Medulla oblongata (tissue), 1 donor: ENCODE measurements around the gene SCARF2.
"Not testable (repeated sequence)": the region's sequence is repeated elsewhere in the genome, so short reads cannot be mapped to it uniquely, and the experiment has no call there.

Experiments used
- DNase-seq: peaks from one replicate; pipeline ENCODE4 v3.0.0-alpha.2; 2015; ENCODE audit errors: extremely low spot score

SCARF2 gene

GRCh38 chr22:20395181-20395906 is 42.3 kb downstream of the SCARF2 start:
- DNase-seq, result no peak

GRCh38 chr22:20393705-20394476 is 43.7 kb downstream of the SCARF2 start, which contains the start of gene ZNF74:
TSS of gene ZNF74 (plus strand) at chr22:20394151. CDS start at chr22:20394629, 478 bp downstream.
- DNase-seq, result peak; percentile 95

DNA sequence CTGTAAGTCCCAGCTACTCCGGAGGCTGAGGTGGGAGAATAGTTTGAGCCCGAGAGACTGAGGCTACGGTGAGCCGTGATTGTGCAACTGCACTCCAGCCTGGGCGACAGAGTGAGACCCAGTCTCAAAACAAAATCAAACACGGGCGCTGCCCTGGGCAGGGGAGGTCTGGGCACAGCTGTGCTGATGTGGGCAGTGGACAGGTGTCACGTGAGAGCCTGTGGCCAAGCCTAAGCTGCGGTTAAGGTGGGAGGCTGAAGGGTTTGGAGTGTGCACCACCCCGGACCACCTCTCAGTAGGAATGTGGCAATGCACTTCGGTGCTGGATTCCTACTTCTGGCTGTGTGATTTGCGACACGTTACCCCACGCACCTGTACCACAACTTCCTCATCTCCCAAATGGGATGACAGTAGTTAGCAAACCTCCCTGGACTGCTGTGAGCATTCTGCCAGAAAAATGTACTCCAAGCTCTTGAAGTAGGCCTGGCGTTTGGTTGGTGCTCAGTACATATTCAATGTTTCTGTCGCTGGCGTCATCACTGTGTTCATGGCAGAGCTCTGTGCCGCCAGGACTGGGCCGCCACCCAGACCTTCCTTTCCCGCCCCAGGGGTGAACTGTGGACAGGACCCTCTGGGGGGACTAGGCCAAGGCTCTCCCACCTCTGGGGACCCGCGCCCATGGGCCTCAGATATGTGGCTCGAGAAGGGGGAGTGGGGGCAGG is 44.5 kb downstream of the SCARF2 start:
- DNase-seq, result peak; percentile 7

DNA sequence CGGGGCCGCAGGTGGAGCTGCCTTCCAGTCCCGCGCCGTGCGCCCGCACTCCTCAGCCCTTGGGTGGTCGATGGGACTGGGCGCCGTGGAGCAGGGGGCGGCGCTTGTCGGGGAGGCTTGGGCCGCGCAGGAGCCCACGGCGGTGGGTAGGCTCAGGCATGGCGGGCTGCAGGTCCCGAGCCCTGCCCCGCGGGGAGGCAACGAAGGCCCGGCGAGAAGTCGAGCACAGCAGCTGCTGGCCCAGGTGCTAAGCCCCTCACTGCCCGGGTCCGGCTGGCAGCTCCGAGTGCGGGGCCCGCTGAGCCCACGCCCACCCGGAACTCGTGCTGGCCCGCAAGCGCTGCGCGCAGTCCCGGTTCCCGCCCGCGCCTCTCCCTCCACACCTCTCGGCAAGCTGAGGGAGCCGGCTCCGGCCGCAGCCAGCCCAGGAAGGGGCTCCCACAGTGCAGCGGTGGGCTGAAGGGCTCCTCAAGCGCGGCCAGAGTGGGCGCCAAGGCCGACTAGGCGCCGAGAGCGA is 45.2 kb downstream of the SCARF2 start:
- not testable (repeated sequence) for DNase-seq

GRCh38 chr22:20391222-20391621 is 46.4 kb downstream of the SCARF2 start:
- DNase-seq, result no peak

GRCh38 chr22:20390394-20390907 is 47.2 kb downstream of the SCARF2 start:
- no peak for DNase-seq

GRCh38 chr22:20389288-20389687 is 48.3 kb downstream of the SCARF2 start:
- no peak for DNase-seq

DNA sequence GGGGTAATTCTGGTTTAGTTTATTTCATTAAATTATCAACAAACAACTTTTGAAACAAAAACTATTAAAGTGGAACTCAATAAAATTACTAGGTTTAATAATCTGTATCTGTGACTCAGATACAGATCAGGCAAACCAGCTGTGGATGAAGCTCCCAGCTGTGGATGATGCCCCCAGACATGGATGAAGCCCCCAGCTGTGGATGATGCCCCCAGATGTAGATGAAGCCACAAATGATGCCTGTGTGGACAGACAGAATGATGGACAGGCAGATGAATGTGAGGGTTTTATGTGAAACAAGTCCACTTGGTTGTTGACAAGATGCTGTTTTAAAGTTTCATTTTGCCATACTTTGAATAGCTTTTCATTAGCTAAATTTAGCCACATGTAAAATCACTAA is 49.4 kb downstream of the SCARF2 start:
- no peak for DNase-seq

DNA sequence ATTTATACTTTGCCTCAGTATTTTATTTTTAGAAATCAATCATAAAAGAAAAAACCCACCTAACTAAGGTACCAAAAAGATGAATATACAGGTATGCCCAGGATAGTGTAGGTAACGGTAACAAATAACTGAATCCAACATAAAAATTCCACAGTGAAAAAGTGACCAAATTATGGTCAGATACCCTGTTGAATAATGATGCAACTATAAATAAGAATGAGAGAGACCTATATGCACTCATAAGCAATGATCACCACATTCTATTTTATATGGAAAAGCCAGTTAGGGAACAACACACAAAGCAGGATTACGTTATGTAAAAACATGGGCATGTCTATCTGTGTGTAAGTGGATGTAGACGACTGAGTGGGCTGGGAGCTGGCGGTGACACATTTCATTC is 50.7 kb downstream of the SCARF2 start:
- no peak for DNase-seq

- DNase-seq, result no peak
Measured at GRCh38 chr22:20386336-20386735, 51.3 kb downstream of the SCARF2 start.

- no peak for DNase-seq
Measured at GRCh38 chr22:20384865-20385264, 52.8 kb downstream of the SCARF2 start.

DNA sequence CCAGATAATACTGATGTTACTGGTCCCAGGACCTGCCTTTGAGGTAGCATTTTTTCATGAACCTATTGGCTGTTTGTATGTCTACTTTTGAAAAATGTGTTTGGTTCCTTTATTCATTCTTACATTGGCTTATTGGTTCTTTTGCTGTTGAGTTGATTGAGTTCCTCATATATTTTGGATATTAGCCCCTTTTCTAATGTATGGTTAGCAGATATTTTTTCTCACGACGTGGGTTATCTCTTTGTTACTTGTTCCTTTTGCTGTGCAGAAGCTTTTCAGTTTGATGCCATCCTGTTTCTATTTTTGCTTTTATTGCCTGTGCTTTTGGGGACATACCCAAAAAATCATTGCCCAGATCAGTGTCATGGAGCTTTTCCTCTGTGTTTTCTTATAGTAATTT is 53.5 kb downstream of the SCARF2 start:
- DNase-seq, result no peak

- no peak for DNase-seq
Measured at GRCh38 chr22:20383538-20383937, 54.1 kb downstream of the SCARF2 start.

DNA sequence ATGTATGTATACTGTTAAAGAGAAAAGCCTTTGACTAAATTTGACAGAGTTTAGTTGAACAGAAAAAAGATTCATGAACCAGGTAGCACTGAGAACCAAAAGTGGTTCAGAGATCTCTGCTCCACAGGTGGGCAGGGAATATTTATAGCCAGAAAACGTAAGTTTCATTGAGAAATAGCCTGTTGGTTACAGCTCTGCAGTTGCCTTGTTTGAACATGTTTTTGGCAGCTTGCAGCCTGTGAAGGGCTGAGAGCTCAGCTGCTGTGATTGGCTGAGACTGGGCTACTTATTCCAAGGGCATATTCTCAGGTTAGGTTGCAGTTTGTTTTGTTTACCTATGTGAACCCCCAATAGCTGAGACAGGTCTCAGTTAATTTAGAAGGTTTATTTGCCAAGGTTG is 57.1 kb downstream of the SCARF2 start:
- no peak for DNase-seq

DNA sequence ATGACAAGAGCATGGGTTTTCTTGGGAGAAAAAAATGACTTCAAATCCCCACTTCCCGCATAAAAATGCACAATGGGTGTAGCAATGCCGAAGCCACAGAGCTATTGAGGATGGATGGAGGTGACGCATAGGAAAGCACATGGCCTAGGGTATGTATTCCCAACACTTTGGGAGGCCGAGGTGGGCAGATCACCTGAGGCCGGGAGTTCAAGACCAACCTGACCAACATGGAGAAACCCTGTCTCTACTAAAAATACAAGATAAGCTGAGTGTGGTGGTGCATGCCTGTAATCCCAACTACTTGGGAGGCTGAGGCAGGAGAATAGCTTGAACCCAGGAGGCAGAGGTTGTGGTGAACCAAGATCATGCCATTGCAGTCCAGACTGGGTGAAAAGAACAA is 58.9 kb downstream of the SCARF2 start:
- DNase-seq, result not testable (repeated sequence)

GRCh38 chr22:20378110-20378509 is 59.5 kb downstream of the SCARF2 start:
- no peak for DNase-seq

DNA sequence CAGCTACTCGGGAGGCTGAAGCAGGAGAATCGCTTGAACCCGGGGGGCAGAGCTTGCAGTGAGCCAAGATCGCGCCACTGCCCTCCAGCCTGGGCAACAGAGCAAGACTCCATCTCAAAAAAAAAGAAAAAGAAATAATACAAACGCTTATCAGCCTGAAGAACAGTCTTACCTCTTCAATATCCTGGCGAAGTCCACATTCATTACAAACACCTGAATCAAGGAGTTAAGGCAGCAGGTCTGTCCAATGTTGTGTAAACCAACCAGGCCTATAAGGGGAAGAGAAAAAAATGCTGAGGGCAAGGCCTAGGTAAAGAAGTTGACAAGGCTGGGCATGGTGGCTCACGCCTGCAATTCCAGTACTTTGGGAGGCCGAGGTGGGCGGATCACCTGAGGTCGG is 60.6 kb downstream of the SCARF2 start:
- not testable (repeated sequence) for DNase-seq

DNA sequence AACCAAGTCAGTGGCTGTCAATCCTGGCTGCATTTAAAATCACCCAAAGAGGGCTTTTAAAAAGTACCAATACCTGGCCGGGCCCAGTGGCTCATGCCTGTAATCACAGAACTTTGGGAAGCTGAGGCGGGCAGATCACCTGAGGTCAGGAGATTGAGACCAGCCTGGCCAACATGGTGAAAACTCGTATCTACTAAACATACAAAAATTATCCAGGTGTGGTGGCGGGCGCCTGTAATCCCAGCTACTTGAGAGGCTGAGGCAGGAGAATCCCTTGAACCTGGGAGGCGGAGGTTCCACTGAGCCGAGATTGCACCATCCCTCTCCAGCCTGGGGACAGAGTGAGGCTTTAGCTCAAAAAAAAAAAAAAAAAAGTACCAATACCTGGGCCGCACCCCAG is 61.3 kb downstream of the SCARF2 start:
- not testable (repeated sequence) for DNase-seq
